Measurements from ENCODE around the gene CEP164. TPM values are rescaled to one million over a fixed set of nuclear protein-coding genes. Genes with fewer than 3 reads are reported as not detected.
"Not testable (repeated sequence)": the region's sequence is repeated elsewhere in the genome, so short reads cannot be mapped to it uniquely, and the experiment has no call there.

CEP164 gene
- total RNA-seq, 1 donor from 2014 or later: 20.3 TPM

DNA sequence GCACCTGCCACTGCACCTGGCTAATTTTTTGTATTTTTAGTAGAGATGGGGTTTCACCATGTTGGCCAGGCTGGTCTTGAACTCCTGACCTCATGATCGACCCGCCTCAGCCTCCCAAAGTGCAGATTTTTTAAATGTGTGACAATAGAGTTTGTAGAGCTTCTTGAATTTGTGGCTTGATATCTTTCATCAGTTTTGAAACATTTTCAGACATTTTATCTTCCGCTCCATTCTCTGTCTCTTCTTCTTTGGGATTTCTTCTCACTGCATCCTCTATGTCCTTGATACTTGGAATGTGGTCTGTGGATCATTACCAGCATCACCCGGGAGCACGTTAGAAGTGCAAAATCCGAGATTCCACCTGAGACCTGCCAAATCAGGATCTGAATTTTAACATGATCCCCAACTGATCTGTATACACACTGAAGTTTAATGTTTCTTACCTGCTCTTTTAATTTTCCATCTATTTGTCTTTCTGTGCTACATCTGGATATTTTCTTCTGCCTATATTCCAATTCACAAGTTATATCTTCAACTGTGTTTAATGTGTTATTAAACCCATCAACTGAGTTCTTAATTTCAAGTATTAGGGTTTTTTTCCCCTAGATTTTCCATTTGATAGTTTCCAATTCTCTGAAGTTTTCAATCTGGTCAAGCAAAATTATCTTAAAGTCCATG lies 126.4 kb downstream of the CEP164 start:
- TF ChIP-seq, protein P1, sequence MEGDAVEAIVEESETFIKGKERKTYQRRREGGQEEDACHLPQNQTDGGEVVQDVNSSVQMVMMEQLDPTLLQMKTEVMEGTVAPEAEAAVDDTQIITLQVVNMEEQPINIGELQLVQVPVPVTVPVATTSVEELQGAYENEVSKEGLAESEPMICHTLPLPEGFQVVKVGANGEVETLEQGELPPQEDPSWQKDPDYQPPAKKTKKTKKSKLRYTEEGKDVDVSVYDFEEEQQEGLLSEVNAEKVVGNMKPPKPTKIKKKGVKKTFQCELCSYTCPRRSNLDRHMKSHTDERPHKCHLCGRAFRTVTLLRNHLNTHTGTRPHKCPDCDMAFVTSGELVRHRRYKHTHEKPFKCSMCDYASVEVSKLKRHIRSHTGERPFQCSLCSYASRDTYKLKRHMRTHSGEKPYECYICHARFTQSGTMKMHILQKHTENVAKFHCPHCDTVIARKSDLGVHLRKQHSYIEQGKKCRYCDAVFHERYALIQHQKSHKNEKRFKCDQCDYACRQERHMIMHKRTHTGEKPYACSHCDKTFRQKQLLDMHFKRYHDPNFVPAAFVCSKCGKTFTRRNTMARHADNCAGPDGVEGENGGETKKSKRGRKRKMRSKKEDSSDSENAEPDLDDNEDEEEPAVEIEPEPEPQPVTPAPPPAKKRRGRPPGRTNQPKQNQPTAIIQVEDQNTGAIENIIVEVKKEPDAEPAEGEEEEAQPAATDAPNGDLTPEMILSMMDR (IDR thresholded peaks at IDR 0.05; ENCODE audit: insufficient read depth, low read length, severe bottlenecking): no peak
- Histone ChIP-seq H3K4me3 (ENCODE audit: low read depth, low read length) (no peak overlapping the region), H3K36me3 (ENCODE audit: control insufficient read depth, insufficient read depth, low read length) (no peaks in the 10 kb centered on the region), H3K27me3 (ENCODE audit: control insufficient read depth, insufficient read depth, low read length) (peaks cover 1% of the 10 kb centered on the region)
- FAIRE-seq: no peak
- no peak for DNase-seq (ENCODE audit: low read depth)

DNA sequence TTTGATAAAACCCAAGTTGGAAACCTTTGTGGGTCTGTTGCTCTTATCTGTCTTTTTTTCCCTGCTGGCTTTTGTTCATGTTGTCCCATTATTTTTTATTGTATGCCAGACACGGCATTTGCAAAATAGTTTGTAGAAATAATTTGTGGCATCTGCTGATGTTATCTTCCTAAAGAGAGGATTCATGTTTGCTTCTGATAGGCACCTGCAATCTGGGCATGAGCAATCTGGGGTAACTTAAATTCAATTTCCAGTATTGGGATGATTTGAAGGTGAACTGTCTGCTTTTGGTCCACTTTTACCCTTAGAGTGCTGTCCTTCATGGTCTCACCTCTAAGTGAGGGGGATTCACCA lies 126.9 kb downstream of the CEP164 start:
- TF ChIP-seq, protein P1 (IDR thresholded peaks at IDR 0.05; ENCODE audit: insufficient read depth, low read length, severe bottlenecking): no peak
- Histone ChIP-seq H3K27me3 (ENCODE audit: control insufficient read depth, insufficient read depth, low read length) (peaks cover 1% of the 10 kb centered on the region), H3K36me3 (ENCODE audit: control insufficient read depth, insufficient read depth, low read length) (no peaks in the 10 kb centered on the region), H3K4me3 (ENCODE audit: low read depth, low read length) (no peak overlapping the region)
- DNase-seq (ENCODE audit: low read depth) (no peak), FAIRE-seq (no peak)

DNA sequence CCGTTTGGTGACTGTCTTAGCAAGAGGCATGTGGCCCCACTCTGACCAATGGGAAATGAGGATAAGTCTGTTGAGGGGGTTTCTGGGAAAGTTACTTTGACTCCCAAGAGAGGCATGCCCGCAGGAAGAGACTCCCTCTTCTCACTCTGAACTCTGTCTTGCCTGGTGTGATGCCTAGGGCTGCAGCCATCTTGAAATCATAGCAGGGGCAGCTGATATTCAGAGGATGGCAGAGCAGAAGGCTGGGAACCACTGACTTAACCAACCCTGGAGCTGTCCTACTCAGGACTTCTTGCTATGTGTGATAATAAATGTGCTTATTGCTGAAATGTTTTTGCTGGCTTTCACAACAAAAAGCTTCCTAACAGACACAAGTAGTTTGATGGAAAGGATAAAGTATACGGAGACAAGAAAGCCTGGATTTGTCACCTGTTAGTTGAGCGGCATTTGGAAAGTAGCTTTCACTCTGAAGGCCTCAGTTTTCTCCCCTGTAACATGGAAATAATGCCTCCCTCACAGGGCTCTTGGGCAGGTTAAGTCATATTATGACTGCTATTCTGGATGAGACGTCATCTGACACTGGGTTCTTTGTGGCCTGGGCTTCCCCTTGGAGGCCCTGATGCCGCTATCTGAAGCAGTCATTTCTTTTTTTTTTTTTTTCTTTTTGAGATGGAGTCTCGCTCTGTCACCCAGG lies 128.5 kb downstream of the CEP164 start:
- DNase-seq (ENCODE audit: low read depth) (no peak), FAIRE-seq (no peak)
- peaks cover 1% of the 10 kb centered on the region for H3K27me3 ChIP-seq (ENCODE audit: control insufficient read depth, insufficient read depth, low read length)
- H3K4me3 ChIP-seq (ENCODE audit: low read depth, low read length): no peak overlapping the region
- H3K36me3 ChIP-seq (ENCODE audit: control insufficient read depth, insufficient read depth, low read length): no peaks in the 10 kb centered on the region
- TF ChIP-seq, protein P1 (IDR thresholded peaks at IDR 0.05; ENCODE audit: insufficient read depth, low read length, severe bottlenecking): no peak

DNA sequence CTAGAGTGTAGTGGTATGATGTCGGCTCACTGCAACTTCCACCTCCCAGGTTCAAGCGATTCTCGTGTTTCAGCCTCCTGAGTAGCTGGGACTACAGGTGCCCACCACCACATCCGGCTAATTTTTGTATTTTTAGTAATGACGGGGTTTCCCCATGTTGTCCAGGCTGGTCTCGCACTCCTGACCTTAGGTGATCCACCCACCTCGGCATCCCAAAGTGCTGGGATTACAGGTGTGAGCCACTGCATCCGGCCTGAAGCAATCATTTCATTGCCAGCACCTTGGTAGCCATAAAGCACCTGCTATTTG lies 129.0 kb downstream of the CEP164 start:
- H3K27me3 ChIP-seq (ENCODE audit: control insufficient read depth, insufficient read depth, low read length); FAIRE-seq; H3K4me3 ChIP-seq (ENCODE audit: low read depth, low read length); H3K36me3 ChIP-seq (ENCODE audit: control insufficient read depth, insufficient read depth, low read length); DNase-seq (ENCODE audit: low read depth): not testable (repeated sequence)

DNA sequence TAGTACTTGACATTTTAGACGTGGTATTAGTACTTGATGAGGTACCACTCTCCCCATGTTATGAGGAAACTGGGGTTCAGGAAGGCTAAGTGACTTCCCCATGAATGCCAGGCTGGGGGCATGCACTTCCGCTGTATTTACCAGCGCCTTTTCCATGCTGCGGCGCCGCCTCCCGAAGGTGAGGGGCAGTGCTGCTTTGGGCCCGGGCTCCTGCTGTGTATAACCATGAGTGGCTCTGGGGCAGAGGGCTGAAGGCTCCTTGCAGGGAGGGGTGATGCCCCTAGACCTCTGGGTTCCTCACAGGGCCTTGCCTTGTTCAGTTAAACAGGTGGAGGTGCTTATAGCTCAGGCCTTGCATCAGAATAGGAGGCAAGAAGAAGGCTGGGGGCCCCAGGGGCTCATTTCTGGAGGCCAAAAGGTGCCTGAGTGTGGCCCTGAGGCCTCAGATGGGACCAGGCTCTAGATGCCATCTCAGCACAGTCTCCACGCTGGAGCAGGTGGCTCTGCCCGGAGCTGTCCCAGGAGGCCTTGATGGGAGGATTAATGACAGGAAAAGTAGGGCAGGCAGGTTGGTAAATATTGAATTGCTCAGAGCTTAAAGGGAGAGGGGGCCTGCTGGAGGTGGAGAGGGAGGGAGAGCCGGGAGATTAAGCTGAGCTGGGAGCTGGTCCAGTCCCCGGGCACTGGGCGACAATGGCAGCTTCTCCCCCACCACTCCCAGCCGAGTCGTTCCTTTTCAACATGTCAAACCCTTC lies 129.6 kb downstream of the CEP164 start:
- Histone ChIP-seq H3K27me3 (ENCODE audit: control insufficient read depth, insufficient read depth, low read length) (peaks cover 1% of the 10 kb centered on the region), H3K36me3 (ENCODE audit: control insufficient read depth, insufficient read depth, low read length) (no peaks in the 10 kb centered on the region), H3K4me3 (ENCODE audit: low read depth, low read length) (no peak overlapping the region)
- DNase-seq (ENCODE audit: low read depth) (no peak), FAIRE-seq (no peak)
- TF ChIP-seq, protein P1 (IDR thresholded peaks at IDR 0.05; ENCODE audit: insufficient read depth, low read length, severe bottlenecking): no peak

DNA sequence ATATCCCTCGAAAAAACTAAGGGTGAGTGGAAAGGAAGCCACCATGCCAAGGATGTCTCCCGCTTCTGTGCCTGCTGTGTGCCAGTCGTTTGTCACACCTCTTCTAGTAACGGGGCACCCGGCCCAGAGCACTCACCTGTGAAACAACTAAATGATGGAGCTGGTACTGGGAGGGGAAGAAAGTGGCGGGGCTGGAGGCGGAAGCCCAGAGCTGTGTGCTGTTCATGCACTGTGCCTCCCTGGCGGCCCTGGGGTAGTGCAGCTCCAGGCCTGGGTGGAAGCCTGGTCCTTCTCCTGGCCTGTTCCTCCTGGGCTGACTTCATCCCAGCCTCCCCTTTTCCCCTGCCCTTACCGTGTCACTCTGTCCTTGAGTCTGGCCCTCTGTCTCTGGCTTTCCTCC lies 130.2 kb downstream of the CEP164 start:
- FAIRE-seq (peak; percentile 13), DNase-seq (ENCODE audit: low read depth) (no peak)
- no peak overlapping the region for H3K4me3 ChIP-seq (ENCODE audit: low read depth, low read length)
- H3K36me3 ChIP-seq (ENCODE audit: control insufficient read depth, insufficient read depth, low read length): no peaks in the 10 kb centered on the region
- peaks cover 1% of the 10 kb centered on the region for H3K27me3 ChIP-seq (ENCODE audit: control insufficient read depth, insufficient read depth, low read length)
- TF ChIP-seq, protein P1 (IDR thresholded peaks at IDR 0.05; ENCODE audit: insufficient read depth, low read length, severe bottlenecking): no peak

Data from bronchial epithelial cell (primary cell).